T-helper 9 cell (primary cell): Measurements from ENCODE around the gene BEST2.

Source experiments
- DNase-seq: peaks from one replicate; pipeline ENCODE4 v3.0.0-alpha.2; 2020

BEST2 gene

DNA sequence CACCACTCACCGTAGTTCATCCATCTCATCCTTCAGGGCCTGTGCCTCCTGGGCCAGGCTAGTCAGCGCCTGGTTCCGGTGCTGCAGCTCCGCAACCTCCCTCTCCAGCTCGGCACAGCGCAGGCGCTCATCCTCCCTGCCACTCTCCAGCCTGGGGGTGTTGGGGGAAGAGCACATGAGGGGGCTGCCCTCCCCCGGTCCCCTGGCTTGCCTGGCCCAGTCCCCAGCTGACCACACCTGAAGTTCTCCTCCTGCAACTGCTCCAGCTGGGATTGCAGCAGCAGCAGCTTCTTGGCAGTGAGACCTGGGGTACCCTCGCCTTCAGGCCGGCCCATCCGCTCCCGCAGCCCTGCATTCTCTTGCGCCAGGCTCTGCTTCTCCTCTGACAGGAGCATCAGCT, 19.3 kb downstream of the BEST2 start:
- DNase-seq = no peak

DNA sequence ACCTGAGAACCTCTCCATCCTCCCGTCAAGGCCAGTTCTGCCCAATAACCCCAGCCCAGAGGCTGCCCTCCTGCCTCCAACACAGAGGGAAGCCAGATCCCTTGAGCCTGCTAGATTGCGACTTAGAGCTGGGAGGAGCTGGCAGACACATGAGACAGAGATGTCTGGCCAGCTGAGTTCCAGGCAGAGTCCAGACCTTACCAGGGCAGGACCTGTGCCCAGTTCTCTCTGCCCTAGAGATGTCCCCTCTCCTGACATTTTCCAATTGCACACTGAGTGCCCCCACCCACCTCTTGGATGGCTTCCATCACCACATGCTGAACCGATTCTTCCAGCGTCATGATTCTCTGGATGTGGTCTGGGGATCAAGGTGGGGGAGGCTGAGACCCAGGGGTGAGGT, 20.7 kb downstream of the BEST2 start:
- no peak for DNase-seq

DNA sequence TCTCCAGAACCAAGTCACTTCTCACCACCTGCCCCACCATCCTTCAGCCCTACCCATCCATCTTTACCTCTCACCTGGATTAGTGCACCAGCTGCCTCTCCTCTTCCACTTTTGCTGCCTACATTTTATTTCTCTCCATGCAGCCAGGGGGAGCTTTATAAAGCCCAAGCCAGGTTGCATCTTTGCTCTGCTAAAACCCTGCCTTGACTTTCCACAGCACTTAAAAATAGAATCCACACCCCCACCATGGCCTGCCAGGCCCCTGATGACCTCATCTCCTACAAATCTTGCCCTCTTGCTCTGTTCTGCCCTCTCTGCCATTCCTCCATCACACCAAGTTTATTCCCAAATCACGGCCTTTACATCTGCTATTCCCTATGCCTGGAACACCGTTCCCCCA, 22.0 kb downstream of the BEST2 start:
- DNase-seq = no peak

DNA sequence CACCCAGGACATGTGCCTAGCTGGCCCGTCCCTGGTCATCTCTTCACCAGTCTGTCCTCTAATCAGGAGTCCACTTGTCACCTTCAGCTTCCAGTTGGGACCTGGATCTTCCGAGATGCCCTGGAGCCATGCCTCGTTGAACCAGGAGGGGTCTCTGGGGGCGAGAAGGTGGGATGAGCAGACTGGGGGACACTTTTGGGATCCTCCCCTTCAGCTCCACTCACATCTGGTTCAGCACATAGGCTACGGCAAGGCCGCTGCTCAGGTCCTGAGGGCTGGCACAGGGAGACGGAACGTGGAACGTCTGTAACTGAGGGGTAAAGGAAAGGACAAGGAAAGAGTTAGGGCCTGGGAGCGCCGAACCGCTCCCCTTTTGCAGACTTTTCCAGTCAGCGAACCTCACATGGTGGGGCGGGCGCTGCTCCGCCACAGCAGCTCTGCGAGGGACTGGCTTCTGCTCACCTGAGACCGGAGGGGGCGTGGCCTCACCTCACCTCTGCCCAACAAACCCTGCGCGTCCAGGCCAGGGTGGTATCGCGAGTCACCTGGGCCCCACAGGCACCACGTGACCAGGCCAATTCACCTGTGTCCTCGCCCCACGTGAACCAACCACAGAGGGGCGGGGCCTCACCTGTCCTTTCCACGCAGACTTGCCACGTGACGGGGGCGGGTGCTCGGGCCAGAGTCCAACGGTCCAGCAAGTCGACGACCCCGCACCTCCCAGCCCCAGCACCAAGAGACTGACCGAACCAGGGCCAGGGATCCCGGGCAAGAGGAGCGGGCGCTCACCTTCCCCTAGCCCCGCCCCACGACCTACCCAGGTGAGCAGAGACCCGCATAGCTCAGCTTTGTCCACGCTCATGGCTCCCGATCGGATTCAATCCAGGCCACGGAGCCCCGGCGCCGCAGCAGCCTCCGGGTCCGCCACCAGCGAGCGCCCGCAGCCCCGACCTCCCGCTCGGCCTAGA, 23.3 kb downstream of the BEST2 start, which contains the start of gene HOOK2:
Gene HOOK2 (minus strand): TSS at position 965 of the 968 bp plus-strand sequence. CDS start 103 bp downstream, at position 862.
- no peak for DNase-seq

DNA sequence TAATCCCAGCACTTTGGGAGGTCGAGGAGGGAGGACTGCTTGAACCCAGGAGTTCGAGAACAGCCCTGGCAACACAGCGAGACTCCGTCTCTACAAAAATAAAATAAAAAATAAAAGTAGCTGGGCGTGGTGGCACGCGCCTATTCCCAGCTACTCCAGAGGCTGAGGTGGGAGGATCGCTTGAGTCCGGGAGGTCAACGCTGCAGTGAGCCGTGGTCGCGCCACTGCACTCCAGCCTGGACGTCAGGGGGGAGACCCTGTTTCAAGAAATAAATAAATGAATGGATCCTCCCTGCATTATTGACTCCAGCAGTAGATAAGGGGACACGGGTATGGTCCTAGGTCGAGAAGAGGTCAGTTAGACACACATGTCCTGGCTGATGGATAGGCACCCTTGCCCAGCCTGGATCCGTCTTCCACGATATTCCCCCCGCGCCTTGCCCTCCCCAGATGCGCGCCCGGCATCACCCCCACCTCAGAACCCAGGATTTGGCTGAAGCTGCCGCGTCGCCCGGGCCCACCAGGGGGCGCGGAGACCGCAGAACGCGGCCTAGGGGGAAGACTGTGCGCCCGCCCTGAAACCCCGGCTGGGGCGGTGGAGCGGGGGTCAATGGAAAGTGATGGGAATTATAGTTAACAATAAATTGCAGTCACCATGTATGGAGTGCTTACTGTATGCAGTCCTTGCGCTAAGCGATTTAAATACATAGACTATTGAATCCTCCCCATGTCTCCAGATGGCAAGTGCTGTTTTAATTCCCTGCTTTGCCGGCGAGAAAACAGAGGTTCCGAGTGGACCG, 25.8 kb downstream of the BEST2 start:
- DNase-seq = peak; percentile 78

DNA sequence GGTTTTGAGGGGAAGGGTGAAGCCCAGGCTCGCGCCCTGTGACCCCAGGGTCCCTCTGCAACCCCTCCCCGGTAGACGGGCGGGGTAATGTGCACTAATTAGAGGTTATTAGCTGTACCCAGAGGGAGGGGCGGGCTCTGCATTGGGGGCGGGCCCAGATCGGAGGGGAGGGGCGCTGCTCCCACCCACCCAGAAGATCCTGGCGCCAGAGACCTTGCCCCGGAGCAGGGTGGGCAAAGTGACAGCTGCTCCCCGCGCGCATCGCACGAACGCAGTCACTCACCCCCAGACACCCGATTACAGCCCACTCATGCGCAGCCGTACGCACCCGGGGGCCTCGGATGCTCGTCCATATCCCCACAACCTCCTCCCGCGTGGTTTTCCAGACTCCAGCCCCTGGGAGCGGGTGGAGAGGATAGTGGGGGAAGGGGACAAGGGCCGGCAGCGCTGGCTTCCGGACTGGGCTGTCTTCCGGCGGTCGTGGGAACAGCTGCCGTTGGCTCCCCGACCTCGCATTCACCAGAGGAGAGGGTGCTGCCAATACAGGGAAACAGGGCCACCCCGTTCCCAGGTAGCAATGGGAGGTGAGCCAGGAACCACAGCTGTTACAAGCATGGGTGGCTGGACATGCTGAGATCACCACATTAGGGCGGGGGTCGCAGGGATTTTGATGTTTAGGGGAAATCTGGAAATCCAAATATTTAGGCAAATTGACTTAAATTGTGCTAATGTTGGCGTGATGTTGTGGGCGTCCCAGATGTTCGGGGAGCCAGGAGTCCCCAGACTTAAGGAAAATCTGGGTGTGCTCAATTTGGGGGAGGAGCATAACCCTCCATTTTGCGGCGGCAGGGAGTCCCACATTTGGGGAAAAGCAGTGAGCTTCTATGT, 26.7 kb downstream of the BEST2 start:
- no peak for DNase-seq

DNA sequence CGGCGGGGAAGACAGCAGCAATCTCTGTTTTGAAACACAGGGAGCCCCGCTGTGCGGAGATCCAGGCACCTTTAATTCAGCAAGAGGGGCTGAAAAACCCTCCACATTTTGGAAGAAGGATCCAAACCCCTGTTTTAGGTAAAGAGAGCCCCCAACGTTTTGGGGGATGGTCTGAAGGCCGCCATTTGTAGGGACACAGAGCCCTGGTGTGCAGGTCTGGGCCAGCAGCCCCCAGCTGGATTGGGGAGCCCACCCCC, 27.2 kb downstream of the BEST2 start:
- no peak for DNase-seq

DNA sequence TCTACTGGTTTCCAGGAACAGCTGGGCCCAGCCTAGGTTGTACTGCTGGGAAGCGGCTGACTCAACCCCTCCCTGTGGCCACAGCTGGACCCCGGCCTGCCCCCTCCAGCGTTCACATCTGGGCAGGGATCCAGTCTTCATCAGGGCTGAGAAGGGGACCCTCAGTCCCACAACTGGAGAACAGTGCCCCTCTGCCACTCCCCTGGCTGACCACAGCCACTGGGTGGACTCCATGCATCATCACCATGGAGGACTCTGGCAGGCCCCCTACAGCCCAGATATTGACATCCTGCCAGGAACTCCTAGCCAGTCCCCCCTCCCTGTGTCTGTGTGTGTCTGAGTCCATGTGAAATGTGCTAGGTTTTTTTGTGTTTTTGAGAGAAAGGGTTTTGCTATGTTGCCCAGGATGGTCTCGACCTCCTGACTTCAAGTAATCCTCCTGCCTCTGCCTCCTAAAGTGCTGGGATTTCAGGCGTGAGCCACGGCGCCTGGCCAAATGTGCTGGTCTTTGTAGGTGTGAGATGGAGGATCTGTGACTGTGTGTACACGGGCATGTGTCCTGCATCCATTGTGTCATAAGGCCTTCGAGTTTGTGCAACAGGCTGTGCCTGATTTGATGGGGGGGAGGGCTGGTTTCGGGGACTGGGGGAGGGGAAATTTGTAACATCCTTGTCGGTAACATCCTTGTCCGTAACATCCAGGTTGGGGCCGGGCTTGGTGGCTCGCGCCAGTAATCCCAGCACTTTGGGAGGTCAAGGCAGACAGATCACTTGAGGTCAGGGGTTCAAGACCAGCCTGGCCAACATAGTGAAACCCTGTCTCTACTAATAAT, 27.8 kb downstream of the BEST2 start:
- DNase-seq = no peak

DNA sequence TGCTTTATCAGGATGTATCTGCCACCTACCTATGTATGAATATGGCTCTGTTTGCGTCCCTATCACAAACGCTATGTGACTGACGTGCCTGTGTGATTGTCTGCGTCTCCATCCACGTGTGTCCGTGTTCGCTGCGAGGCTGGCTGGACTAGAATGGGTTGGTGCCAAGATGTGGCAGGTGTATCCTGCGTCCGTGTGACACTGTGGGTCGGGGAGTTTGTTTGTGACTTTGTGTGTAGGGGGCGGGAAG, 30.5 kb downstream of the BEST2 start:
- no peak for DNase-seq

DNA sequence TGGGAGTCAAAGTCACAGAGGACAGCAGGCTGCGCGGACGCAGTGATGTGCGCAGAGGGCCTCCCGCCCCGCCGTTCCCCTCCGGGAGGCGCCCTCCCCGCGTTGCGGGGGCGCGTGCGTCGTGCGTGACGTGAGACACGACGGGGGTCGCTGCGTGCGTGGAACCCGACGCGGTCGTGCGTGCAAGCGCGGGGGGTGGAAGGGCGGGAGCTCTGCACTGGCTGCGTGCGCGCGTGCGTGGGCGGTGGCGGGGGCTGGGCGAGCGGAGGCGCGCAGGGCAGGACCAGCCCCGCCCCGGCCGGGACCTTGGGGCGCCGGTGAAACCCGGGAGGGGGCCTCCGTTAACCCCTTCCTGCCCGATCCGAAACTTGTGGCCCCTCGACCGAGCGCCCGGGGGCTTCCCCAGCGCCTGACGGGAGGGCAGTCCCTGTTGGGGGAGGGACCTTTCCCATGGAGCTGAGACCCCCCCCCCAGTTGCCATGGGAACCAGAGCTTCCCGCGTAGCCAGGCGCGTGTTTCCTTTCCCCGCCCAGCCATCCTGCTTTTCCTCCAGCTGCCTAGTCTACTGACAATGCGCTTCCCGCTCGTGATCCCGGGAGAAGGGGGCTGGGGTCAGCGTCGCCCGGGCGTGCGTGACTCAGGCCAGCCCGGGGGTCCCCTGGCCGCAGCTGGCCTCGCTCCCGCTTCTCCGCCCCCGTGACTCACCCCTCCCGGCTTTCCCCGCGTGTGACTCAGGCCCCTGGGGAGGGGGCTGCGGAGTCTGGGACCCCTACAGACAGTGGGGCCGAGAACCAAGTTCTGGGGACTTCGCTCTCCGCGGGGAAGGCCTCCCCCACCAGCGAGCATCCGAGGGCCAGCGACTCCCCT, 31.1 kb downstream of the BEST2 start:
- peak; percentile 95 for DNase-seq

DNA sequence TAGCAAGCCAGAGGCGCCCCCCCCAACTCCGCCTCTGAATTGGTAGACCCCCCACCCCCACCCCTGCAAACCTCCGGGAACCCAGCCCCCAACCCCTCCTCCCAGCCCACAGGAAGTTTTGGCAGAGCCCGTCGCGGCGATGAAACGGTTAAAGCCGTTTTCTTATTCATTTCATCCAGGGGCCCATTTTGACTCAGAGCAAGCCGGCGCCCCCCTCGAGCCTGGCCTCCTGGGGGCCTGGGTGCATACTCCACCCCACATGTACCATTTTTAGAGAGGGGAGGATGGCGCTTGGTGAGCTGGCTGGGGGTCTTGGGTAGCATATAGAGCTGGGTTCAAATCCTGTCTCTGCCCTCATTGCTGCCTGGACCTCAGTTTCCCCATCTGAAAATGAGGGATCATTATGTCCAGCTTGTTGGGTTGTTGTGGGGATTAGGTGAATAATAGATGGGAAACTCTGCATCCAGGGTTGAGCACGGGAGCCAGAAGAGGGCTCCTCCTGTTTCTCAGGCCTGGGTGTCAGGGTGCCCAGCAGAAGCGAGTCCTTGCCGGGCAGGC, 31.8 kb downstream of the BEST2 start:
- DNase-seq = no peak

DNA sequence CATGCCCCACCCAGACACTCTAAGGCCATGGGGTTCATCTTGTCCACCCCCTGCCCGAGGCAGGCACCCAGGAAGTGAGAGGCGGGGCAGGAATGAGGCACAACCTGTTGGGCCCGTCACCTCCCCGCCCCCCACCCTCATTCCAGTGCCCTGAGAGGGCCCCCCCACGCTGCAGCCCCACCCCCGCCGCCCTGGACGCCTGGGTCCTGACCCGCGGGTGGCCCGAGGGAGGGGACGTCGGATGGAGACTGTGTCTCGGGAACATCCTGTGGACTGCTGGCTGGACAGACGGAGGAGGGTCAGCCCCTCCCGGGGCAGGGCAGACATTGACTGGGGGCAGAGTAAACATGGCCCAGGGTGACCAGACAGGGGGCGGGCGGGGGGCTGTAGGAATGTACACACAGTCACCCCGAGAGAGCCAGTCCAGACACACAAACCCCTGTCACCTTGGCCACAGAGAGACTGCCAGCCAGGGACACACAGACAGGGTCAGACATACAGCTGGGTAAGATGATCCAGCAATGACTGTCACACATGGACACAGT, 32.3 kb downstream of the BEST2 start:
- no peak for DNase-seq

DNA sequence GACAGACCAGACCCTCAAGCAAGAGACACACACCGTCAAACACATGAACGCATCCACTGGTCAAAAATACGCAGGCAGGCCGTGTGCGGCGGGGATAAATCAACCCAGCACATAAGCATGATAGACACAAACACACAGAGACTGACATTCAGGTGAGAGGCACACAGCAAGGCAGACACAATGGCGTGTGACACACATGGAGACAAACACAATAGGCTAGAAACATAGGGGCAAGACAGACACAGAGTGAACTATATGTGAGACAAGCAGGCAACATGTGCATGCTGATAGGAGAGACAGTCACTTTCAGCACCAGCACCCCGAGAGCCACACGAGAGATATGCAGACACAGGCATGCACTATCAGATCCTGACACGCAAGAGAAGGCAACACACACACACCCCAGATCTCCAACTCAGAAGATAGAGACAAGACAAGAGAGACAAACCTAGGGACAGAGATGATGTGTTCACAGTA, 32.8 kb downstream of the BEST2 start:
- no peak for DNase-seq

DNA sequence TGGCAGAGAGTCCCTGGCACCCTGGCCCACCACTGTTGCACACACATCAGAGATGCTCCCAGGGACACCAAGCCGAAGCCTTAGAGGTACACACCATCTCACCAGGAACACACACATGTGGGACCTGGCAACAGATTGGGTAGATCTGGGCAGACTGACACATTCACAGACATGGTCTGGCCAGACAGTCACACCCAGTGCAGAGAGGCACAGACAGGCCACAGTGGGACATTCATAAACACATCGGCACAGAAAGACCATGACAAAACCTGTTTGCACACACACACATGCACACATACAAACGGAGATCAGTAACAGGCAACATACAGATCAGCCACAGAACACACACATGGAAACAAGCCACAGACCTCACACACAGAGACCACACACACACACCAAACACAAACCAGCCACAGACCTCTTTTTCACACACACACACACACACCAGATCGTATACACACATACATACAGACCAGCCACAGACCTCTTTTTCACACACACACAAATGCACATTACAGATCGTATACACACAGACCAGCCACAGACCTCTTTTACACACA, 33.4 kb downstream of the BEST2 start:
- no peak for DNase-seq

DNA sequence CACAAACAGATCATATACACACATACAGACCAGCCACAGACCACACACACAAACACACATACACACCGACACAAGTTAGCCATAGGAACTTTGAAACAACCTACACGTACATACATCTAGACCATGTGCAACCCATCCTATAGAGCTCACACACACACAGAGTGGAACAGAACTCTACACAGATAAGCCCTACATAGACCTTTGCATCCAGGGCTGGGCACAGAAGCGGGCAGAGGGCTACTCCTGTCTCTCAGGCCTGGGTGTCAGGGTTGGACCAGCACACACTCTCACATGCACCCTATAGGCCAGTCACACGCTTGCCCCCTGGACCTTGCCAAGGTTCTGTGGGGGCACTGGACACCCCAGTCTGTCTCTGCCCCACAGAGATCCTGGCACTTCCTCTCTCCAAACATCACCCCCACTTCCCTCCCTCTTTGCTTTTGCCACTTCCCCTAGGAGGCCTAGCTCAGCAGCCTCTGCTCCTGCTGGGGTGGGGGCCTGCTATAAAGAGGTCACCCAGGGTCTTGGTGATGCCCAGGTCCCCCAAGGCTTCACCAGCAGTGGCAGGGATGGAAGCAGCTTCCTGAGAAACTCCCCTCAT, 33.9 kb downstream of the BEST2 start:
- DNase-seq = no peak

DNA sequence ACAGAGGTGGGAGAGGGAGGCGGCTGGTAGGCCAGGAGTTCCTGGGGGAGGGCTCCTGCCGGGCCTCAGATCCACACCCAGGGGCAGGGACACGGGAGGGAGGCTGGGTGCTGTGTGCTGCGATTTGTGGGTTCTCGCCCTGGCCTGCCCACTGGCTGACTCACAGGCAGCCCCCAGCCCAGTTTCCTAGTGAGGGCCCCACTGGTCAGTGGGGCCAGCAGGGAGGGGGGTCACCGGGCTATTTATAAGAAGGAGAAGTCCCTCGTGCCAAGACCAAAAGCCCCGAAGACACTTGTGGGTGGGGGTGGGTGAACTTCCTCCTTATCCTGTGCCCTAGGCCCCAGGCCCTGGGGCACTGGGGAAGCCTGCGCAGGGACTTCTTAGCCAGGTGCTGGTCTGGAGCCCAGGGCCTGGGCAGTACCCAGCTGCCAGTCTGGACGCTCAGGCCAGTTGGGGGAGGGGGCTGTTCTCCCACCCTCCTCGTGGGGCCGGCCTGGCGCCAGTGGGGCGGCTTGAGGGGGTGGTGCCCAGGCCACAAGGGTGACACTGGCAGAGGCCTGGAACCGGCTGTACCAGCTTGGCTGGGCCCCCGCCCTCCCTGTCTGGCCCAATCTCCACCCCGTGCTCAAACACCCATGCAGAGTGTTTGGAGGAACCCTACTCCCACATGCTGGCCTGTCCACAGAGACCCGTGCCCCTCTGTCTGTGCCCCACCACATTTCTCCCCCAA, 34.7 kb downstream of the BEST2 start:
- DNase-seq = no peak

DNA sequence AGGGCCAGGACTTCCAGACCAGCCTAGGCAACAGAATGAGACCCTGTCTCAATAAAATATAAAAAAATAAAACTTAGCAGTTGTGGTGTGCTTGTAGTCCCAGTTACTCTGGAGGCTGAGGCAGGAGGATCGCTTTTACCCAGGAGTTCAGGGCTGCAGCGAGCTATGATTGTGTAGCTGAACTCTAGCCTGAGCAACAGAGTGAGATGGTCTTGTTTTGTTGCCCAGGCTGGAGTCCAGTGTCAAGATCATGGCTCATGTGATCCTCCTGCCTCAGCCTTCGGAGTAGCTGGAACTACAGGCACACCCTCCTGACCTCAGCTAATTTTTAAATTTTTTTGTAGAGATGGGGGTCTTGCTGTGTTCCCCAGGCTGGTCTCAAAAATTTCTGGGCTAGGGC, 35.4 kb downstream of the BEST2 start:
- DNase-seq = no peak

DNA sequence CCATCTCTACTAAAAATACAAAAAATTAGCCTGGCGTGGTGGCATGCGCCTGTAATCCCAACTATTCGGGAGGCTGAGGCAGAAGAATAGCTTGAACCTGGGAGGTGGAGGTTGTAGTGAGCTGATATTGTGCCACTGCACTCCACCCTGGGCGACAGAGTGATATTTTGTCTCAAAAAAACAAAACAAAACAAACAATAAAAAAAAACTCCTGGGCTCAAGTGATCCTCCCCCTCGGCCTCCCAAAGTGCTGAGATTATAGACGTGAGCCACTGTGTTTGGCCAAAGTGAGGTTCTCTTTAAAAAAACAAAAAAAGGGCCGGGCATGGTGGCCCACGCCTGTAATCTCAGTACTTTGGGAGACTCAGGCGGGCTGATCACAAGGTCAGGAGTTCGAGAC, 35.9 kb downstream of the BEST2 start:
- no peak for DNase-seq

DNA sequence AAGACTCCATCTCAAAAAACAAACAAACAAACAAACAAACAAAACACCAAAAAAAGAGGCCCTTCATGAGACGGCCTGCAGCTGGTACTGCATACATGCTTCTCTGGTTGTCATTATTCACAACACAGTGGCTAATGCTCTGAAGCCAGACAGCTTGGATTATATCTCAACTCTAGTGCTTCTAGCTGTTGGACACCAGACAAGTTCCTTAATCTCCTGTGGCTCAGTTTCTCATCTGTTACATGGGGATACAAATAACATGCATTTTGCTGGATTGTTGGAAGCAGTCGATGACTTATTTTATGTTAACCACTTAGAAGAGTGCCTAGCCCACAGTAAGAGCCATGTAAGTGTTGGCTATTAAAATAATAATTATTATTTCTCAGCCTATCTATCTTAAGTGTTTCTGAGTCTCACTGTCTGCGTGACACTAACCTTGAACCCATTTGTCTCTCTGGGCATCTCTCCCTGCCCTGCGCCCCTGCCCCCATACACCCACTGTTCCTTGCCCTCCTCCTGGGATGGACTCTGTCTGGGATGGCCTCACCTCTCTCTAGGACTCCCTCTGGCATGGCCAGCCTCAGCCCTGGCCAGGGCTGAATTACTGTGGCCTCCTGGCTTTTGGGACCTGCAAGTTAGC, 36.6 kb downstream of the BEST2 start:
- no peak for DNase-seq
